HCT116 (cell line): ENCODE measurements around the gene CXCL11. TPM values are rescaled to one million over a fixed set of nuclear protein-coding genes. Genes with fewer than 3 reads are reported as not detected.

Source experiments
- ATAC-seq: fragments of 200-7000 bp; cut with Tn5 transposase; 2 replicates; pipeline ENCODE4 v1.9.1; 2020; ENCODE audit warnings: mild to moderate bottlenecking, moderate library complexity
- BruUV-seq: library from RNA; stranded (reverse); fragments of 400-500 nt; replicated peaks from 2 replicates; lab custom pipeline; 2021; lab: Mats Ljungman, UMichigan
- CTCF ChIA-PET: fragments of 300-600 bp; sonication (Branson Sonifier 250); formaldehyde crosslinking; loops from one replicate; lab custom pipeline; 2021; ENCODE audit warnings: antibody characterized with exemption; lab: Charles Lee
- POLR2A ChIA-PET: fragments of 300-600, 350-600 bp; sonication (Branson Sonifier 250); formaldehyde crosslinking; loops from one replicate; lab custom pipeline; 2021; ENCODE audit warnings: antibody characterized with exemption; lab: Charles Lee
- RAD21 ChIA-PET, 2 experiments: fragments of 300-600 bp; sonication (Branson Sonifier 250); formaldehyde crosslinking; loops; one replicate each; lab custom pipeline; 2023; ENCODE audit warnings: low total read pairs in 2 of 2; ENCODE audit not compliant: uncharacterized antibody in 2 of 2, unreplicated experiment in 2 of 2, low non-redundant PET in 1 of 2; lab: Charles Lee
- DNase-seq: peaks from one replicate; pipeline ENCODE4 v3.0.0-alpha.2; 2010; ENCODE audit warnings: low read depth, low spot score
- H2AFZ ChIP-seq: fragments of 200-600 bp; shearing (Covaris generic), sonication (generic); 2 replicates; pipeline ENCODE4 v1.6.1; 2017; ENCODE audit warnings: low read depth, mixed run types, mixed read lengths, antibody characterized with exemption, low read length; ENCODE audit not compliant: poor library complexity, severe bottlenecking
- H3K27ac ChIP-seq: 2 replicates; pipeline ENCODE4 v1.5.1; 2012; ENCODE audit warnings: low read depth, low read length
- H3K27me3 ChIP-seq: fragments of 200-600 bp; sonication (generic); 2 replicates; pipeline ENCODE4 v1.6.1; 2016; ENCODE audit warnings: mixed run types, low read length, mixed read lengths; ENCODE audit not compliant: insufficient read depth
- H3K36me3 ChIP-seq, 2 experiments: fragments of 200-500 bp in 1 of 2; fragments of 200-600 bp in 1 of 2; sonication (Bioruptor generic) in 1 of 2; sonication (generic) in 1 of 2; 2 replicates each; pipeline versions ENCODE4 v1.5.1 to v1.6.1; 2014 to 2016; ENCODE audit warnings: low read length in 2 of 2, inconsistent platforms in 1 of 2, mixed read lengths in 1 of 2, mixed run types in 1 of 2; ENCODE audit not compliant: insufficient read depth in 2 of 2, control insufficient read depth in 1 of 2
- H3K4me1 ChIP-seq, 2 experiments: fragments of 200-600 bp in 1 of 2; sonication (generic) in 1 of 2; 2 replicates each; pipeline versions ENCODE4 v1.5.1 to v1.6.1; 2012 to 2017; ENCODE audit warnings: low read length in 2 of 2, inconsistent platforms in 1 of 2, mild to moderate bottlenecking in 1 of 2, mixed read lengths in 1 of 2, mixed run types in 1 of 2, moderate library complexity in 1 of 2; ENCODE audit not compliant: insufficient read depth in 2 of 2, control insufficient read depth in 1 of 2
- H3K4me2 ChIP-seq: fragments of 200-600 bp; sonication (generic); 2 replicates; pipeline ENCODE4 v1.6.1; 2017; ENCODE audit warnings: mixed run types, low read length, mixed read lengths
- H3K4me3 ChIP-seq, 2 experiments: fragments of 200-600 bp in 1 of 2; sonication (generic) in 1 of 2; replicated peaks in 1 of 2; 2 replicates each; pipeline ENCODE4 v1.5.1; 2011 to 2016; ENCODE audit warnings: low read length in 2 of 2, control low read depth in 1 of 2, low read depth in 1 of 2, mild to moderate bottlenecking in 1 of 2, mixed read lengths in 1 of 2, mixed run types in 1 of 2
- H3K79me2 ChIP-seq: fragments of 200-600 bp; sonication (generic); 2 replicates; pipeline ENCODE4 v1.6.1; 2017; ENCODE audit warnings: mild to moderate bottlenecking, mixed run types, low read length, moderate library complexity, mixed read lengths; ENCODE audit not compliant: insufficient read depth
- H3K9ac ChIP-seq: fragments of 200-600 bp; sonication (generic); 2 replicates; pipeline ENCODE4 v1.6.1; 2016; ENCODE audit warnings: low read length, mixed read lengths
- H3K9me2 ChIP-seq: fragments of 200-600 bp; sonication (generic), shearing (Covaris generic); 2 replicates; pipeline ENCODE4 v1.6.1; 2017; ENCODE audit warnings: mixed run types, mild to moderate bottlenecking, moderate library complexity; ENCODE audit not compliant: insufficient read depth
- H3K9me3 ChIP-seq, 2 experiments: fragments of 200-500 bp in 1 of 2; fragments of 200-600 bp in 1 of 2; sonication (Bioruptor generic) in 1 of 2; sonication (generic) in 1 of 2; 2 replicates each; pipeline ENCODE4 v1.6.1; 2014 to 2017; ENCODE audit warnings: low read length in 2 of 2, mixed read lengths in 2 of 2, inconsistent platforms in 1 of 2, low read depth in 1 of 2, mild to moderate bottlenecking in 1 of 2, mixed run types in 1 of 2, moderate library complexity in 1 of 2; ENCODE audit not compliant: control insufficient read depth in 1 of 2, insufficient read depth in 1 of 2
- H4K20me1 ChIP-seq: fragments of 200-600 bp; sonication (generic), shearing (Covaris generic); 2 replicates; pipeline ENCODE4 v1.6.1; 2017; ENCODE audit warnings: mixed run types, mild to moderate bottlenecking, moderate library complexity; ENCODE audit not compliant: insufficient read depth
- ATF3 ChIP-seq: IDR thresholded peaks from 2 replicates; pipeline ENCODE4 v1.6.1; 2012
- CBX3 ChIP-seq: IDR thresholded peaks from 2 replicates; pipeline ENCODE4 v1.6.1; 2012; ENCODE audit warnings: low read depth
- CEBPB ChIP-seq: IDR thresholded peaks from 2 replicates; pipeline ENCODE4 v1.6.1; 2012; ENCODE audit warnings: low read depth
- EZH2 ChIP-seq: fragments of 200-600 bp; sonication (generic); IDR thresholded peaks from 2 replicates; pipeline ENCODE4 v1.6.1; 2017; ENCODE audit warnings: antibody characterized with exemption, mixed run types
- EZH2phosphoT487 ChIP-seq: fragments of 200-600 bp; IDR thresholded peaks from 2 replicates; pipeline ENCODE4 v1.6.1; 2018; ENCODE audit warnings: antibody characterized with exemption, borderline replicate concordance
- FOSL1 ChIP-seq: IDR thresholded peaks from 2 replicates; pipeline ENCODE4 v1.6.1; 2012; ENCODE audit warnings: low read depth
- JUND ChIP-seq: IDR thresholded peaks from 2 replicates; pipeline ENCODE4 v1.6.1; 2012
- POLR2AphosphoS5 ChIP-seq: IDR thresholded peaks from 2 replicates; pipeline ENCODE4 v1.6.1; 2011; ENCODE audit warnings: mild to moderate bottlenecking, low read depth, low read length, moderate library complexity
- RAD21 ChIP-seq: IDR thresholded peaks from 2 replicates; pipeline ENCODE4 v1.6.1; 2012; ENCODE audit warnings: low read depth, mild to moderate bottlenecking
- SIN3A ChIP-seq: IDR thresholded peaks from 2 replicates; pipeline ENCODE4 v1.6.1; 2012; ENCODE audit warnings: low read depth
- SP1 ChIP-seq: IDR thresholded peaks from 2 replicates; pipeline ENCODE4 v1.6.1; 2012; ENCODE audit warnings: low read depth
- SRF ChIP-seq: IDR thresholded peaks from 2 replicates; pipeline ENCODE4 v1.6.1; 2012; ENCODE audit warnings: low read depth
- TCF7L2 ChIP-seq: IDR thresholded peaks from 2 replicates; pipeline ENCODE4 v1.7.0; 2011; ENCODE audit warnings: borderline replicate concordance, inconsistent platforms; ENCODE audit not compliant: insufficient read depth, insufficient read length; ENCODE audit errors: extremely low read depth
- YY1 ChIP-seq: IDR thresholded peaks from 2 replicates; pipeline ENCODE4 v1.6.1; 2011; ENCODE audit warnings: low read length, low read depth, moderate library complexity, mild to moderate bottlenecking; ENCODE audit not compliant: insufficient replicate concordance; ENCODE audit errors: extremely low read depth
- ZFX ChIP-seq: fragments of 450-650 bp; IDR thresholded peaks from 2 replicates; pipeline ENCODE4 v1.6.1; 2017
- intact Hi-C: fragments of 100-400 bp; cut with micrococcal nuclease; formaldehyde crosslinking; loops from 2 replicates; pipeline ENCODE4 v1.10.0; 2022
- total RNA-seq: library from RNA; stranded (reverse); gene quantifications from one replicate; pipeline ENCODE4 v1.2.1, GENCODE V29; 2021; ENCODE audit not compliant: unreplicated experiment
- TF ChIP-seq, protein P1 (sequence below): IDR thresholded peaks from 2 replicates; pipeline ENCODE4 v1.6.1; 2011; ENCODE audit warnings: mild to moderate bottlenecking, low read length, moderate library complexity; ENCODE audit not compliant: insufficient replicate concordance; ENCODE audit errors: extremely low read depth

Gene CXCL11
- total RNA-seq, 1 experiment from 2014 or later, result not detected

GRCh38 chr4:75985116-75985515, 50.8 kb downstream of the CXCL11 start:
- CTCF ChIA-PET, result no interaction called here
- BruUV-seq, result no TSS peak
- TF ChIP-seq CBX3, result no peak
- TF ChIP-seq EZH2, result no peak
- no peak for TF ChIP-seq YY1
- TF ChIP-seq, protein P1, sequence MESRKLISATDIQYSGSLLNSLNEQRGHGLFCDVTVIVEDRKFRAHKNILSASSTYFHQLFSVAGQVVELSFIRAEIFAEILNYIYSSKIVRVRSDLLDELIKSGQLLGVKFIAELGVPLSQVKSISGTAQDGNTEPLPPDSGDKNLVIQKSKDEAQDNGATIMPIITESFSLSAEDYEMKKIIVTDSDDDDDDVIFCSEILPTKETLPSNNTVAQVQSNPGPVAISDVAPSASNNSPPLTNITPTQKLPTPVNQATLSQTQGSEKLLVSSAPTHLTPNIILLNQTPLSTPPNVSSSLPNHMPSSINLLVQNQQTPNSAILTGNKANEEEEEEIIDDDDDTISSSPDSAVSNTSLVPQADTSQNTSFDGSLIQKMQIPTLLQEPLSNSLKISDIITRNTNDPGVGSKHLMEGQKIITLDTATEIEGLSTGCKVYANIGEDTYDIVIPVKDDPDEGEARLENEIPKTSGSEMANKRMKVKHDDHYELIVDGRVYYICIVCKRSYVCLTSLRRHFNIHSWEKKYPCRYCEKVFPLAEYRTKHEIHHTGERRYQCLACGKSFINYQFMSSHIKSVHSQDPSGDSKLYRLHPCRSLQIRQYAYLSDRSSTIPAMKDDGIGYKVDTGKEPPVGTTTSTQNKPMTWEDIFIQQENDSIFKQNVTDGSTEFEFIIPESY, result no peak
- TF ChIP-seq FOSL1, result no peak
- TF ChIP-seq POLR2AphosphoS5, result no peak
- TF ChIP-seq SRF, result no peak
- no peak for TF ChIP-seq SP1
- TF ChIP-seq ZFX, result no peak
- TF ChIP-seq JUND, result no peak
- no peak for TF ChIP-seq EZH2phosphoT487
- TF ChIP-seq CEBPB, result no peak
- TF ChIP-seq TCF7L2, result no peak
- no peak for TF ChIP-seq ATF3
- TF ChIP-seq SIN3A, result no peak
- no peak for TF ChIP-seq RAD21
- H3K27ac ChIP-seq, result no peak overlapping the region
- no peaks in the 10 kb centered on the region for H3K9me2 ChIP-seq
- no peaks in the 10 kb centered on the region for H3K9me3 ChIP-seq
- ATAC-seq (no peak), DNase-seq (no peak)
- intact Hi-C loops, result no loop called here
- POLR2A ChIA-PET, result no interaction called here
- no peaks in the 10 kb centered on the region for H3K27me3 ChIP-seq
- H3K4me2 ChIP-seq, result no peak overlapping the region
- peaks cover 5% of the 10 kb centered on the region; the same call in 1 of the 2 replicates for H4K20me1 ChIP-seq
- H2AFZ ChIP-seq, result no peak overlapping the region
- H3K79me2 ChIP-seq, result peaks cover 91% of the 10 kb centered on the region
- peaks cover 6 to 9% of the 10 kb centered on the region in 2 experiments; a peak in 3 of 4 replicates for H3K36me3 ChIP-seq
- peaks cover 7 to 12% of the 10 kb centered on the region in 2 experiments; a peak in 2 of 4 replicates for H3K4me1 ChIP-seq
- no peak overlapping the region for H3K4me3 ChIP-seq
- RAD21 ChIA-PET, result no interaction called here
- H3K9ac ChIP-seq, result no peak overlapping the region

Other genes starting within 250 kb of the CXCL11 start
- gene PPEF2, start 133.6 kb downstream of the CXCL11 start, total RNA-seq, result not detected
- 17.0 TPM for gene NAAA, start 95.1 kb downstream of the CXCL11 start, total RNA-seq
- gene SDAD1, start 45.1 kb downstream of the CXCL11 start, total RNA-seq, result 61.7 TPM
- gene CXCL9, start 28.6 kb downstream of the CXCL11 start, total RNA-seq, result not detected
- gene CXCL10, start 12.6 kb downstream of the CXCL11 start, total RNA-seq, result not detected
- not detected for gene ART3, start 38.6 kb upstream of the CXCL11 start, total RNA-seq
- gene NUP54, start 112.3 kb upstream of the CXCL11 start, total RNA-seq, result 53.9 TPM
- gene SCARB2, start 177.8 kb upstream of the CXCL11 start, total RNA-seq, result 51.3 TPM
- 0.91 TPM for gene FAM47E, start 215.7 kb upstream of the CXCL11 start, total RNA-seq